Esophagus squamous epithelium (tissue), 4 donors: ENCODE results near the gene A4GALT.

Experiments
- CTCF ChIP-seq, 6 experiments: fragments of 450-650 bp in 4 of 6; fragments of 200-600 bp in 2 of 6; sonication (generic) in 2 of 6; IDR thresholded peaks; one replicate each; pipeline ENCODE4 v1.5.1; 2016 to 2019; ENCODE audit warnings: antibody characterized with exemption in 6 of 6, mild to moderate bottlenecking in 4 of 6, moderate library complexity in 4 of 6
- POLR2A ChIP-seq, 4 donors: fragments of 450-650 bp; IDR thresholded peaks; one replicate each; pipeline ENCODE4 v1.6.1; 2017; ENCODE audit warnings: antibody characterized with exemption in 4 of 4, mild to moderate bottlenecking in 4 of 4, moderate library complexity in 3 of 4

- TF ChIP-seq CTCF (IDR thresholded peaks at IDR 0.05) (no peak), POLR2A (IDR thresholded peaks at IDR 0.05) (no peak)
Measured at GRCh38 chr22:42717197-42717928, 3.3 kb downstream of the A4GALT start.
